Measurements from ENCODE around the gene CFAP57. TPM values are rescaled to one million over a fixed set of nuclear protein-coding genes. Genes with fewer than 3 reads are reported as not detected.

CFAP57 gene
- total and polyA plus RNA-seq, 2 experiments from 2014 or later: 0.10 to 0.46 TPM

DNA sequence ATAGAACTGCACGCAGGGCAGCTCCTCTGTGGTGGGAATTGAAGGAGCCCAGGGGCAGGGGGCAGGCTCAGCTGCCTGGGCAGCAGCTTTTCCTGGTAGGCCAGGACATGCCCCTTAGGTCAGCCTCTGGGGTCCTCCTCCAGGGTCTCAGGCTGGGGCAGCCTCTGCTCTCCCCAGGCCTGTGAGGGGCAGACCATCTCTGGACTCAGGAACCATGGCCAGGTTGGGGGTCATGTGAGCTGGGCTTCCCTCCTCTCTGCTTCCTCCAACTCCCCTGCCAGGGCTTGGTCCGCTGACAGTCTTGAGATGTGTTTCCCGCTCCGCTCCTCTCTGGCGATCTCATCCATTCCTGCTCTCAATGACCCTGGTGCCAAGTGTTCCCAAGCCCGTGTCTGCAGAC lies 107.5 kb downstream of the CFAP57 start:
- 100% methylated on average over 6 of the region's 6 CpGs for WGBS (ENCODE audit: low lambda C conversion rate, missing lambda C conversion rate)

DNA sequence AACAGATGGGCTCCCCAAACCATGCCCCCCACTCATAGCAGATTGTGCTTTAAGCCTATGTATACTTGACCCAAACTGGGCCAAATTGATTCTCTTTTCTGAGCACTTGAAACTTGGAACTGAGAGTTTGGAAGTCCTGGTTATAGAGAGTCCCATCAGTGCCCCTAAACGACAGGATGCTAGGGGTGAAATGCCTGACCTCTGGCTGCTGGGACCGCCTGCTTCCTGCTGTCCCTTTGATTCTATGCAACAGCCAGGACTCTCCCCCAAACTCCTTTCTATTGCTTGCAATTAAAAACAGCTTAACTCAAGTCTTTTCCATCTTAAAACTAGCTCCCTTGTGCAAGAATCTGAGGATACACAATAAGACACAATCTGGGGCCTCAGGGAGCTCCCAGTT lies 108.6 kb downstream of the CFAP57 start:
- no peak overlapping the region for H3K27ac ChIP-seq
- H3K79me2 ChIP-seq: peaks cover 24% of the 10 kb centered on the region
- WGBS (ENCODE audit: low lambda C conversion rate, missing lambda C conversion rate): 83% methylated on average over 2 of the region's 2 CpGs
- H3K9me3 ChIP-seq (ENCODE audit: low read depth): no peaks in the 10 kb centered on the region
- H3K9me2 ChIP-seq (replicated peaks; ENCODE audit: insufficient read depth): no peaks in the 10 kb centered on the region
- DNase-seq (ENCODE audit: low spot score): no peak
- H2AFZ ChIP-seq: no peak overlapping the region
- peaks cover 15% of the 10 kb centered on the region for H3K4me1 ChIP-seq (ENCODE audit: insufficient read depth)
- no peak overlapping the region for H3K4me3 ChIP-seq
- H3K36me3 ChIP-seq (replicated peaks; ENCODE audit: insufficient read depth, low read depth): no peaks in the 10 kb centered on the region
- H3K4me2 ChIP-seq: no peak overlapping the region
- H3K27me3 ChIP-seq: no peaks in the 10 kb centered on the region
- no peaks in the 10 kb centered on the region for H4K20me1 ChIP-seq (ENCODE audit: insufficient read depth, poor library complexity, severe bottlenecking)
- TF ChIP-seq EZH2 (IDR thresholded peaks at IDR 0.05; ENCODE audit: borderline replicate concordance) (no peak), EZH2phosphoT487 (IDR thresholded peaks at IDR 0.05; ENCODE audit: low read depth, severe bottlenecking, unreplicated experiment) (no peak)
- TF ChIP-seq, protein P1, sequence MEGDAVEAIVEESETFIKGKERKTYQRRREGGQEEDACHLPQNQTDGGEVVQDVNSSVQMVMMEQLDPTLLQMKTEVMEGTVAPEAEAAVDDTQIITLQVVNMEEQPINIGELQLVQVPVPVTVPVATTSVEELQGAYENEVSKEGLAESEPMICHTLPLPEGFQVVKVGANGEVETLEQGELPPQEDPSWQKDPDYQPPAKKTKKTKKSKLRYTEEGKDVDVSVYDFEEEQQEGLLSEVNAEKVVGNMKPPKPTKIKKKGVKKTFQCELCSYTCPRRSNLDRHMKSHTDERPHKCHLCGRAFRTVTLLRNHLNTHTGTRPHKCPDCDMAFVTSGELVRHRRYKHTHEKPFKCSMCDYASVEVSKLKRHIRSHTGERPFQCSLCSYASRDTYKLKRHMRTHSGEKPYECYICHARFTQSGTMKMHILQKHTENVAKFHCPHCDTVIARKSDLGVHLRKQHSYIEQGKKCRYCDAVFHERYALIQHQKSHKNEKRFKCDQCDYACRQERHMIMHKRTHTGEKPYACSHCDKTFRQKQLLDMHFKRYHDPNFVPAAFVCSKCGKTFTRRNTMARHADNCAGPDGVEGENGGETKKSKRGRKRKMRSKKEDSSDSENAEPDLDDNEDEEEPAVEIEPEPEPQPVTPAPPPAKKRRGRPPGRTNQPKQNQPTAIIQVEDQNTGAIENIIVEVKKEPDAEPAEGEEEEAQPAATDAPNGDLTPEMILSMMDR (IDR thresholded peaks at IDR 0.05; ENCODE audit: poor library complexity): no peak

More for the DNA sequence above, 107.5 kb downstream of the CFAP57 start:
- Histone ChIP-seq H3K27ac (no peak overlapping the region), H4K20me1 (ENCODE audit: insufficient read depth, poor library complexity, severe bottlenecking) (no peaks in the 10 kb centered on the region), H3K4me2 (no peak overlapping the region), H3K27me3 (no peaks in the 10 kb centered on the region), H3K36me3 (replicated peaks; ENCODE audit: insufficient read depth, low read depth) (no peaks in the 10 kb centered on the region), H2AFZ (no peak overlapping the region), H3K4me3 (no peak overlapping the region), H3K79me2 (peaks cover 24% of the 10 kb centered on the region), H3K9me2 (replicated peaks; ENCODE audit: insufficient read depth) (no peaks in the 10 kb centered on the region), H3K9me3 (ENCODE audit: low read depth) (no peaks in the 10 kb centered on the region), H3K4me1 (ENCODE audit: insufficient read depth) (peaks cover 15% of the 10 kb centered on the region)
- DNase-seq (ENCODE audit: low spot score): no peak
- TF ChIP-seq EZH2 (IDR thresholded peaks at IDR 0.05; ENCODE audit: borderline replicate concordance) (no peak), EZH2phosphoT487 (IDR thresholded peaks at IDR 0.05; ENCODE audit: low read depth, severe bottlenecking, unreplicated experiment) (no peak)
- TF ChIP-seq, protein P1 (IDR thresholded peaks at IDR 0.05; ENCODE audit: poor library complexity): no peak

DNA sequence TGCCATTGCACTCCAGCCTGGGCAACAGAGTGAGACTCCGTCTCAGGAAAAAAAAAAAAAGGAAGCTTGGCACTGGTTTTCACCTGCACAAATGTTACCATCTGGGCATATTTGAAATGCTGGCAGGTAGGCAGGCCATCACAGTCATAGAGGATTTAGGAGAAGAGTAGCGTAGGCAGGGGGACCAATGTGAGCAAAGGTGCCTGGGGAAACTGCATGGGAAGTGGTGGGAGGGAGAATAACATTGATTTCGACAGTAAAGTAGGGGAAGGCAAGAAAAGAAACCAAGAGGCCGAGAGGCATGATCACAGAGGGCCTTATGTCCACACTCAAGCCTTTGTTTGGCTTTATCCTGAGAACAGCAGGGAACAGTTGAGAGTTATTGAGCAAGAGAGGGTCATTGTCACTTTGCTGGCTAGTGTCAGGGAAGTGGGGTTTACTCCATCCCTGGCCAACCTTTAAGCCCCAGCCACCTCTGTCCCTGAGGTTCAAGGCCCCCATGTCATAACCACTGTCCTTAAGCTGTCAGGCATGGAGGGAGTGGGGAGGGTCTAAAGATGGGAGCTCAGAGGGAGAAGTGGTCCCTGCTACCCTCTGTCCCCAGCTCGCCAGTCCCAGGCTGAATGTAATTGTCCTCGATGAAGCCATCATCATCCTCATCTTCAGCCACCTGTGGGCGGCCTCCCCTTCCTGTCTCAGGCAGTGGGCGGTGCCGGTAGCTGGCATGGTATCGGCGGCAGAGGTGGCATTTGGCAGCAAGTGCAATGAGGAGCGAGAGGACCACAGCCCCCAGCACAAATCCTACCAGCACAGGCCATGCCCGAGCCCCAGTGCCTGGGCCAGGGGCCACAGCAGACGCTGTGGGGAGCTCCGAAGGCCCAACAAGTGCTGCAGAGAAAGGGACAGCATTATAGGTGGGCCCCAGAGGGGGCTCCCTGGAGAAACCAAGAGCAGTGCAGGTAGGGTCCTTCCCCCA lies 110.4 kb downstream of the CFAP57 start:
- peak overlapping the region; percentile 85 for H3K4me2 ChIP-seq
- 90% methylated on average over 15 of the region's 15 CpGs for WGBS (ENCODE audit: low lambda C conversion rate, missing lambda C conversion rate)
- TF ChIP-seq EZH2 (IDR thresholded peaks at IDR 0.05; ENCODE audit: borderline replicate concordance) (no peak), EZH2phosphoT487 (IDR thresholded peaks at IDR 0.05; ENCODE audit: low read depth, severe bottlenecking, unreplicated experiment) (no peak)
- TF ChIP-seq, protein P1 (IDR thresholded peaks at IDR 0.05; ENCODE audit: poor library complexity): no peak
- no peak overlapping the region for H2AFZ ChIP-seq
- H3K36me3 ChIP-seq (replicated peaks; ENCODE audit: insufficient read depth, low read depth): no peaks in the 10 kb centered on the region
- H3K9me3 ChIP-seq (ENCODE audit: low read depth): no peaks in the 10 kb centered on the region
- H4K20me1 ChIP-seq (ENCODE audit: insufficient read depth, poor library complexity, severe bottlenecking): no peaks in the 10 kb centered on the region
- no peak for DNase-seq (ENCODE audit: low spot score)
- H3K9me2 ChIP-seq (replicated peaks; ENCODE audit: insufficient read depth): no peaks in the 10 kb centered on the region
- H3K27ac ChIP-seq: no peak overlapping the region
- H3K4me1 ChIP-seq (ENCODE audit: insufficient read depth): peaks cover 10% of the 10 kb centered on the region
- H3K79me2 ChIP-seq: peaks cover 24% of the 10 kb centered on the region
- H3K27me3 ChIP-seq: no peaks in the 10 kb centered on the region
- no peak overlapping the region for H3K4me3 ChIP-seq
